NCI-H510A (cell line): ENCODE data around the gene TMEM181.
"Not testable (repeated sequence)": the region's sequence is repeated elsewhere in the genome, so short reads cannot be mapped to it uniquely, and the experiment has no call there.

Experiments used
- DNase-seq: peaks from one replicate; lab custom pipeline; 2025; lab: John Stamatoyannopoulos, UW

Gene TMEM181

DNA sequence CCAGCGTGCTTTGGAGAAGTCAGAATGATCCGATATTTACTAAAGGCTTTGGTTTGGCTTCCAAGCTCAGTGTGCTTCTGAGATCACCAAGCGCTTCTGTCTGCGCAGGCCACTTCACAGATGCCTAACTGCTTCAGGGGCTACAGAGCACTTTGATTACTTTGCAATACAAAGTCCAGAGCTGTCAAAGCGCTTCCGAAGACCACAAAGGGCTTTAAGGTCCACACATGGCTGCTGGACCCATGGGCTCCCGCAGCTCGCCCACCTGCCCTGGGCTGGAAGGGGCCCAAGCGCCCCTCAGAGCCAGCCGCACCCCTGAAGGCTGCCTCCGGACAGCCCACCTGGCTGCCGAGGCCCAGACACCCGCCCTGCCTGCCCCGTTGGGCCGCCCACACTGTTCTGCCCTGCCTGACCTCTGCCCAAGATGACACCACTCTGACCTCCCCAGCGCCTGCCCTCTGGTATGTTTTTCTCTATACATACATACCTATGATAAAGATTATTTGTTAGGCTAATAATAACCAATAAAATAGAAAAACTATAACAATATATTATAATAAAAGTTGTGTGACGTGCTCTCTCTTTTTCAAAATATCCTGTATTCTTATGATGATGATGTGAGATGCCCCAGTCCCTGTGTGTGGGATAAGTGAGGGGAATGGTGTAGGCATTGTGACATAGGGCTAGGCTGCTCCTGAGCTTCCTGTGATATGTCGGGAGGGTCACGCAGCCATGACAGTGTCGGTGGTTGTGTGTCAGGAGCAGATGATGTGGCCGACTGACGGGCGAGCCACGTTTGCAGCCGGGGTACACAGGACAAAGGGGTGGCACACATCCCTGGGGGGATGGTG lies 62.0 kb downstream of the TMEM181 start:
- DNase-seq, result no peak

DNA sequence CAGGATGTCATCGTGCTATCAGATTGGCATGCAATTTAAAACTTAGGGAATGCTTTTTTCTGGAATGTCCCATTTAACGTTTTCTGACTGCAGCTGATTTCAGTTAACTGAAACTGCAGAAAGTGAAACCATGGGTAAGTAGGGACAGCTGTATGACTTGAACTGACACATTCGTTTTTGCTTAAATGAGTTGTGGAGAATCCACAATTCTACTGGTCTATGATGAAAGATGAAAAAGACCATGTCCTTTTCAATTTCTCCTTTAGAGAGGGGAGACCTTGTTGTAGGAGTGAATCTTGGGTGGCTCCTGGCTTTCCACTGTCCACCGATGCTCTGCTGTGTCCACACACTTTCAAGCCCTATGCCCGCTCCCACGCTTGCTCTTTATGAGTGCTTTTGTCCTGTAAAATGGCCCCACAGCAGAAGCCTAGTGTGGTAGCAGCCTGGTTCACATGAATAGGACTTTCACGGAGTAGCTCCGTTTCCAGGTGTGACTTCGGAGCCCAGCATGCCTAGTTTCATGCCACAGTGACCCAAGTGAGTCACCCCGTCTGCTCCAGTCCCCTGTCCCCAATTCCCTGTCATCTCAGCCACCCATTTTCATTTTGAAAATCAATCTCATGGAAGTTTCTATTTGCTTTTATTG lies 62.8 kb downstream of the TMEM181 start:
- no peak for DNase-seq

DNA sequence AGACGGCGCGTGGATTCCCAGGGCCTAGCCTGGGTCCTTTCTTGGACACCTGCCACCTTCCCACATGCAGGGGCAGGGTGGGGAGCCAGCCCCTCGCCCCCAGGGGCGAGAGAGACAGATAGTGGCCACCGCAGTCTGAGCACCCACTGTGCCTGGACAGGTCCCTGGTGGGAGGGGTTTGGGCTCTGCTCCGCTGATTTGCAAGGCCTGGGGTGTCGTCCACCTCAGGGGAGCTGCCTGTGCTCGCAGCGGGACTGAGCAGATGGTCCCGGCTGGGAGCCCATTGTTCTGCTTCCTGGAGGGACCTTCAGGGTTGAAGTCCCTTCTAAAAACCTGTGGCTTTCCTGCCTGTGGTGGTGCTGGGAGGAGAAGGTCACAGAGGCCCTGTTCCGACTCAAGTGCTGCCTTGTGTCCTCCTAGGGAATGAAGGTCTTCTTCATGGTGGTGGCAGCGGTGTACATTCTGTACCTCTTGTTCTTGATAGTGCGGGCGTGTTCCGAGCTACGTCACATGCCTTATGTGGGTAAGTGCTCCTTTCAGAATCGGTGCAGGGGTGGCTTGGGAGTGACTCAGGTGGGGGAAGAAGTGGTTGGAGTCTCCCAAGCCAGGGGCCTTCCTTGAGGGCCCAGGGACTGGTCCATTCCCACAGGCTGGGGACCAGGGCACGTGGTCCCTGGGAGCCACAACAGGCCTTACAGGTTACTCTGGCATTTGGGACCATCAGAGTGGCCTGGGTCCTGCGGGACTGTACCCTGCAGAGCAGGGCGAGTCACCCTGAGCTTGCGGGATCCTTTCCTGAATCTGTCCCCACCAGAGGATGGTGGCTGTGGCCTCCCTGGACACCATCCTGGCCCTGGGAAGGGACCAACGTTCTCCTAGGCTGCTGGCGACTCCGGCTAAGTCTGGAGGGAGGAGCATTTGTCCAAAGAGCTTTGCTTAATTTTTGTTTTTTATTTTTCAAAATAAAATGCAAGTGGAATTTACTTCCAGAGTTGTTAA lies 65.1 kb downstream of the TMEM181 start:
- DNase-seq, result no peak

DNA sequence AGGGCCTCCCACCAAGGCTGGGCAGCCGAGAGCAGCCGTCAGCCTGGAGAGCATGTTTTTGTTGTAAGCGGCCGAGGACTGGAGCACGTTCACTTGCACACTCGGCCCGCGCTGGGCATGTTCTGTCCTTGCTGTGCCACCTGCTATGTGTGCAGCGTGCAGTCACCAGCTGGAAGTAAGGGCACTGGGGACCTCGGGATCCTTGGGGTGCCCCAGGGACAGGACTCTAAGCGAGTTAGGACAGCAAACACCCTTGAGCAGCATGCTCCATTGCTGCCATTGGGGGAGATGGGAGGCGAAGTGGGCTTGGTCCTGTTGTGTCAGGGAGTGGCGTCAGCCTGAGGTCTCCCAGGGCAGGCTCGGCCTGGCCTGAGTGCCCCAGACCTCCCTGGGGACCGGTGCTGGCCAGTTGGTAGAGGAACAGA lies 66.0 kb downstream of the TMEM181 start:
- no peak for DNase-seq

DNA sequence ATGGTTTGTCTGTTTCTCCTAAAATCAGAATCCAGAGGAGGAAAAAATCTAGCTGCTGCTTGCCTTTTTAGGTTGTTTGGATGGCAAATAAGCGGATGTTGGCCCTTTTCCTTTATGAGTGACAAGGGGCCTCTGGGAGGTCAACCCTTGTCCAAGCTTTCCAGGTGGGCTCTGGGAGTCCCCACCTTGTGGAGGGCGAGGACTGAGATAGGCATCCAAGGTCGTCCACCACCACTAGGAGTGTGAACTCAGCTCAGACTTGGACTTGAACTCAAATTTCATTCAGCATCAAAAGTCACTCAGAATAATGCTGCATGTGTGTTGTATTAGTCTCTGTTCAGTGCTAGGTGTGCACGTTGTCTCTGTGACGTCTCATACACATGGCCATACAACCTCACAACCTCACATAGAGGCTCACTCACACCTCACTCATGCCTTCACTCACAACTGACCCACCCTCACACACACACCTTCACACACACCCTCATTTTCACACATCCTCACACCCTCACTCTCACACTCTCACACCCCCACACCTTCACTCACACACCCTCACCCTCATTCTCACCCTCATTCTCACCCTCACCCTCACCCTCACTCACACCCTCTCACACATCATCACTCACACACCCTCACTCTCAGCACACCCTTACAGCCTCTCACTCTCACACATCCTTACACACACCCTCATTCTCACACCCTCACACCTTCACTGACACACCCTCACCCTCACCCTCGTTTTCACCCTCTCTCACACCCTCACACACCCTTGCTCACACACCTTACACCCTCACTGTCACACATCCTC lies 66.7 kb downstream of the TMEM181 start:
- no peak for DNase-seq

DNA sequence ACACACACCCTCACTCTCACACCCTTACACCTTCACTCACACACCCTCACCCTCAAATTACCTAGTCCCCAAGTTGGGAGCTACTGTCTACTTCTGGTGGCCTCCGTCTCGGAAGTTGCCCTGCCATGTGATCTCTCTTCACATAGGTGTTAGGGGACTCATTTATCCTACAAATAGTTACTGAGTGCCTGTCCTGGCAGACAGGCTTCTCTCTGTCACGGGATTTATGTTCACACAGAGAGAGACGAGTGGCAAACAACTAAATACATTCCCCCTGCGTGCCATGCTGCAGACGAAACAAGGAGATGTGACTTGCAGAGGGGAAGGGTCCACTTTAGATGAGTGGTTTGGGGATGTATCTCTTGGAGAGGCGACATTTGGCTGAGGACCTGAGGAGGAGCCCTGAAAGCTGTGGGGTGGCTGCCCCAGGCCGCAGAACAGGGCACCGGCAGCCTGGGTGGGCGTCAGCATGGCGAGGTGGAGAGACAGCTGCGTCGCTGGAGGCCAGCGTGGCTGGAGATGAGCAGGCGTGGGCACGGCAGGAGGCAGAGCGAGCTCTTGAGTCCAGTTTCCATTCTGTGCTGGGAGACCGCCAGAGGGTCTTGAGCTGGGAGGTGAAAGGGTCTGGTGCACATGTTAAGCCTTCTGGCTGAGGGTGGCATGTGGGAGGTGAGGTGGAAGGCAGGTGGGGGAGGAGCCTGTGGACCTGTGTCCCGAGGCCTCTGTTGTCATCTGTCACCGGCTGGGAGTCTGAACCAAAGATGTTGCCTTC lies 67.5 kb downstream of the TMEM181 start:
- no peak for DNase-seq

DNA sequence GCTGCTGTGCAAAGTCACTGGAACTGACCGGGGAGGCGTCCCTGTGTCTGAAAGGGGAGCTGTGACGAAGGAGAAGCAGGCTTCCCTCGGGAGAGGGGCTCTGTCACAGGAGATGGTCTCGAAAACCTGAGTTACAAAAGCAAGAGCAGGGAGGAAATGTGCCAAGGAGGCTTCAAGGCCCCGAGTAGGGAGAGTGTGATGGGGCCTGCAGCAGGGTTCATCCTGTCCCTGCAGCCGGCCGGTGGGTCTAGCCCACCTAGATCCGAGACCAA lies 68.0 kb downstream of the TMEM181 start:
- no peak for DNase-seq

DNA sequence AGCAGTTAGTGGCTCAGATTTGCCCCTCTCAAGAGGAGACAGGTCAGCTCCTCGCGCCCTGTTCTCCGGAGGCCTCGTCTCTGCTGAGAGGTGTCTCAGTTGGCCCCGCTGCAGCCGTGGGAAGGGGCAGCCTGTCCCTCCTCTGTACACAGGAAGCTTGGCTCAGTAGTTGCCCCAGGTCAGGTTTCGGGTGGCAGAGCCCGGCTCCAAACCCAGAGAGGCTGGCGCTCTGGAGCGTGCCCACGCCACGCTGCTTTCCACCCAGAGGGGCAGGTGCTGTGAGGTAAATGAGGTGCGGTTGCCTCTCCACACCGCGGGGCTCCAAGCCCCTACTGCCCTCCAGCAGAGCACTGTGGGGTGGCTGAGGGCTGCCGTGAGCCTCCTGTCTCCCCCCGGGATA lies 68.7 kb downstream of the TMEM181 start:
- no peak for DNase-seq

DNA sequence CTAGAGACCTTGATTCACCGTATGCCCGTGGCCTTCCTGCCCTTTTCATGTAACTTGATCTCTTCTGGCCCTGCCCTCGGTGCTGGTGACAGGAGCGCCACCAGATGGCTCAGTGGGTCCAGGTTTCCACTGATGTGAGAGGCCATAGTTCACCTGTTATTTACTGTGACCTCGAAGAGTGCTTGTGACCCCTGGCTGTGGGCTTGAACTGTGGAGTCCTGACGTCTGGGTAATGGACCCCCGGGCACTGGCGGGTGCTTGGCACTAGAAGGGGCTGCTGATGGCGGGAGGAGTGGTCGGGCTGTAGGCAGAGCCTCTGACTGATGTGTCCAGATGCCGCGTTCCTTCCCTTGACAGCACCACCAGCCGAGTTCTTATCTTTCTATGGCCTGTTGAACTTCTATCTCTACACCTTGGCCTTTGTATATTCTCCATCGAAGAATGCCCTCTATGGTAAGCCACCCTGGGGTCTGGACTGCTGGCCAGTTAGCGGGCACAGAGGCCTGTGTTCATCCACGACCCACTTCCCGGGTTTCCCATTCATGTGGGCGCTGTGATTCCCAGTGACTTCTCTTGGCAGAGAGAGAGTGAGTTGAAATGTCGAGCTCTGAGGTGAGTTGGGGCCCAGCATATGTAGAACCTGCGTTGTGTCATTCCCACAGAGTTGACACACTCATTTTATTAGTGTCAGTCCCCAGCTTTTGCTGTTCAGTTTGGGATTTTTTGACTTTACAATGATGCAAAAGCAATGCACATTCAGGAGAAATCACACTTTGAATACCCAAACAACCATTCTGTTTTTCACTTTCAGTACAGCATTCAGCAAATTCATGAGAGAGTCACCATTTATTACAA lies 69.7 kb downstream of the TMEM181 start:
- DNase-seq, result no peak

DNA sequence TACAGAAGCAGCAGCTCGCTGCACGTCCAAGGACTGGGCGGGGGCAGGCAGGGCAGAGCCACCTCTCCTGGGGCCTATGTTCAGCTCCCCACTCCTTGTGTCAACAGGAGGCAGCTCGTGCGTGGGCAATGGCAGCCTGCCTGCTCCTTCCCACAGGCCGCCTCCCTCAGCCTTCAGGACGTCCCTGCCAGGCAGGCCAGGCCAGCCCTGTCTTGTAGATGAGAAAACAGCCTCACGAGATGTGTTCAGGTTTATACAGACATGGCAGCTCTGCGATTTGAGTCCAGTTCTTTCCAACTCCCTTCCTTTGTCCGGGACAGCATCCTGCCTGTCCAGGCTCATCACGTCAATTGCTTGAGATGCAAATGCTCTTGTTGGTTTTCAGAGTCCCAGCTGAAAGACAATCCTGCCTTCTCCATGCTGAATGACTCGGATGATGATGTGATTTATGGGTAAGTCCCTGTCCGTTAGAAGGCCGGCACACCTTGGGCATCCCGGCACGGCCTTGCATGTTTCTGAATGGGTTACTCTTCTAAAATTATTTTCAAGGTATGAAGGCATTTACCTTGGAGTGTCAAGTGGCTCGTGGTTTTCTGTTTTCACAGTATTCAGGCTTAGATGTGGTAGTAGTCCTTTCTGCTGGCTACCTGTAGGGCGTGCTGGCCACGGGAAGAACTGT lies 71.2 kb downstream of the TMEM181 start:
- no peak for DNase-seq

DNA sequence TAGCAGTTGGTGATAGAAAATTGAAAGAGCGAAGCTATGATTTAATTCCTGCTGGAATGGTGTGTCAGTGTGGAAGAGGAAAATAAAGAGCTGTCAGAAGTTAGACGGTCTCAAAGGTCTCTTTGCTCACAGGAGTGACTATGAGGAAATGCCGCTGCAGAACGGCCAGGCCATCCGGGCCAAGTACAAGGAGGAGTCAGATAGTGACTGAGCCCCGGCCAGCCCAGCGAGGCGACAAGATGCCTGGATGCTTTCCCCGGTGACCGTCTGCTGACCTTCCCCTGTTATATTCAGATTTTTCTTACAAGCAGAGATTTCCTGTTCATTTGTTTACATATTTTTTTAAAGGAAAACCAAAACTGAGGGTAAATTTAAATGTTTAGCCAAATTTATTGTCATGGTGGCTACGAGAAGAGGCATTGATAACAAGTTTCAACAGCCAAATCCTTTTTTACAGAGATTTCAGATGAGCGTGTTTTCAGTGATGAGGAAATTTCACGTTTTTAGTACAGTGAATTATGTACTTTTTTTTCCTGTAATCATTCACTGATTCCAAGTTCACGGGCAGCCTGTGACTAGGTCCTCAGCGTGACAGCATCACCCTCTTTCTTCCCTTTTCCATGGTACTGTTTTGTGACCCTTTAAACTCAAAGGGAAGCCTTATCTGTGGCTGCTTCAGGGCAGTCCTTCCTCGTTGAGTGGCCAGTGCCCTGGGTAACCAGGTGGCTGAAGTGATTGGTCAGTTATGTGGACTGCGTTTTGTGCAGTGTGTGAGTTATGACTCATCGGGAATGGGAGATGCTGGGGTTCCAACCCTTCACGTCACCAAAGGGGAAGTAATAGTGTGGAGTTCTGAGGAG lies 72.0 kb downstream of the TMEM181 start:
- no peak for DNase-seq

DNA sequence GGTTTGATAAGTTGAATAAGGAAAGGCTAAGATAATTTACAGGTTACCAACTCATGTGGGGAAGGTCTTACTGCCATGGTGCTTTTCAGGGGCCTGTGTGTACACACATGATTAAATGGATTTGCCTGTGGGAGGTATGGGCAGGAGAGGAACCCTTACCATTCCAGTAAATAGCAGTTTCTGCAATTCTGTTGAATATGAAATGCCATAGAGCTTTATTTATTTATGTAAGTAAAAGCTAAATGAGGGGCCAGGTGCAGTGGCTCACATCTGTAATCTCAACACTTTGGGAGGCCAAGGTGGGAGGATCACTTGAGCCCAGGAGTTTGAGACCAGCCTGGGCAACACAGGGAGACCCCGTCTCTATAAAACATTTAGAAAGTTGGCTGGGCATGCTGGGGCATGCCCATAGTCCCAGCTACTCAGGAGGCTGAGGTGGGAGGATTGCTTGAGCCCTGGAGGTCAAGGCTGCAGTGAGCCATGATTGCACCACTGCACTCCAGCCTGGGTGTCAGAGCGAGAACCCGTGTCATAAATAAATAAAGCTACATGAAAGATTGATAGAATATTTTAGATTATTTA lies 72.7 kb downstream of the TMEM181 start:
- DNase-seq, result not testable (repeated sequence)

DNA sequence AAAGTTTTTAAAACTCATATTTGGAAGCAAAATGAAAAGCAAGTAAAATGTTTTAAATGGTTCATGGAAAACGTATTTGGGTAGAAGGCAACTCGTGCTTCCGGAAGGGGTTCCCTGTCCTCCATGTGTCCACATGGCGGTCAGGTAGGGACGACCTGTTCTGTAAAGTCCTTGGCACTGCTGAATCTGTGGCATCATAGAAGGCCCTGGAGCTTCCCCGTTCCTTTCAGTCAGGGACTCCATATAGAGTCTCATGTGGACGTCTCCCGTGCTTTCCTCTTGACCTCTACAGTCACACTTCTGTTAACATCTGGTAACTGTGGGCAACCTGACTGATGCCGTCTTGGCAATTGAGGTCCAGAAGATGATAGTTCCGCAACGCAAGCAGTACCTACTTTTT lies 73.2 kb downstream of the TMEM181 start:
- no peak for DNase-seq

DNA sequence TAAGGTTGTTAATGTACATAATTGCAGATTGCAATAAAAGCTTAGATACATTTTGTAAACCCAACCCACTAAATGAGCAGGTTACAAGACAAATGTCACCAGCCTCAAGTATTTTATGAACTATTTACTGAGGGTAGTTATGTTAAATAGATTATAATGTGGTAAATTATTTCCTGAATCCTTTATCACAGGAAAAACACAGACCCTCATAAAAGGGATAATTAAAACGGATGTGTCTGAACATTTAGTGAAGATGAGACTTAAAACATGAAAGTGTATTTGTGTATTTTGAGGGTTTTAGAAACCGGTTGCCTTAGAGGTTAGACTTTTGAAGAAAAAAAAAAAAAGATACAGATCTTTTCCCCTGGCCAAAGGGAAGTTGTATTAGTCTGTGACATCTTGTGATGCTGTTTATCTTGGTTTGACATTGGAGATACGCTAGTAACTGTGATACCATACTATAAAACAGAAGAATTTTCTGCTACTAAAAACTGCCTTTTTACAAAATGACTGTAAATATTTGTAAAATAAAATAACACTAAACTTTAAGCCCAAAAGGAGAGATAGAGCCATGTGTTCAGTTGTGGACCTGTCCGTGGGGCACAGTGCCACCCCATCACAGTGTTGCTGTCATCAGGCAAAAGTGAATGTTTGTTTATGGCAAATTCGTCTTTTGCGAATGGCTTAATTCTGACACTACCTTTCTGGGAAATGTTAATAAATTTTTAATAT lies 75.0 kb downstream of the TMEM181 start:
- DNase-seq, result no peak

DNA sequence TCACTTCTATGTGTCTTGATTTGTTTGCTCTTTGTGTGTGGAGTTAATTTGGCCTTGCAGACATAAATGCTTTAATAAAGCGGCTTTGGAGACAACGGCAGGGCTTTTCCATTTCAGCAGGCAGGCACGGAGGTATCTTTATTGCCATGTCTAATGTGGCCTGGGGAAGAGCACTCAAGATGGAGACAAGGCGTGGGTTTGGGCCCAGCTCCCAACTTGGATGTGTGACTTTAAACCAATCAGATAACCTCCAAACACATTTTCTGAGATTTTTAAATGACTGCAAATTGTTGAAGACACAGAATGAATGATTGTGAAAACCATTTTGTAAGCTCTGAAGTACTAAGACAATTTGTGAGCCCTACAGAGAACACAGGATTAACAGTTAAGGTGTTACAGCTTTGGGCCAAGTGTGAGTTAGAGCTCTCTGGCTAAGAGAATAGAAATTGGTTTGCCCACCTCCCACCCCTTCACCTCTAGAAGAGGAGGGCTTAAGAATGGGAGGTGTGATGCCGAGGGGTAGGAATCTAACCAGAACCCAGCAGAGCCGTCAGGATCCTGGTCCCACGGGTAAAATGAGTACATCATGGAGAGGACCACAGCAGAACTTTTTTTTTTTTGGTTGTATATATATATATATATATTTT lies 75.7 kb downstream of the TMEM181 start:
- DNase-seq, result no peak

DNA sequence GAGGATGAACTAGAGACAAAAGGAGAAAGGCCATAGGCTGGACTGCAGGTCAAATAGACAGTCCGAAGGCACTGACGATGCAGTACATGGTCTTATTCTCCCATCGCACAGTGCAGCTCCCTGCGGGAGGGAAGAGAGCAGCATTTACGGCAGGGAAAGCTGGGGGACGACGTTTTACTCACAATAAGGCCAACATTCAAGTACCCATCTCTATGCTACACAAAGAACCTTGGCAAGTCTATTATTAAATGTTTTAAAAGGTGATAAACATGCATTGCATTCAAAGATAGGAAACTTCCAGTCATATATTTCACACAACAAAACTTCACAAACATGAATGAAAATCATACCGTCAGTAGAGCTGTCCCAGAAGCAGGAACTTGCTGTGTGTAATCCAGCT lies 76.9 kb downstream of the TMEM181 start:
- no peak for DNase-seq

DNA sequence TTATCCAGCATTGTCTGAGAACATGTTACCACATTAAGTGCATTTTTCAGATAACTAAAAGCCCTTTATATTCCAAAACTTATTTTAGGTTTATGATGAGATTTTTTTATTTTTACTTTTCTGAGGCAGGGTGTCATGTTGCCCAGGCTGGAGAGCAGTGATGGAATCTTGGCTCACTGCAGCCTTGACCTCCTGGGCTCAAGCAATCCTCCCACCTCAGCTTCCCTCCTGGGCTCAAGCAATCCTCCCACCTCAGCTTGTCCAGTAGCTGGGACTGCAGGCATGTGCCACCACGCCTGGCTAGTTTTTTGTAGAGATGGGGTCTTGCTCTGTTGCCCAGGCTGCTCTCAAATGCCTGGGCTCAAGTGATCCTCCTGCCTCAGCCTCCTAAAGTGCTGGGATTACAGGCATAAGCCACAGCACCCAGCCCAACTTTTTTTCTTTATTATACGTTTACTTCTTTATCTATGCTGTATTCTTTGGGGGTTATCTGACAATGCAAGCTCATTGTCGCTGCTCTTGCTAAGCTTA lies 78.5 kb downstream of the TMEM181 start:
- no peak for DNase-seq
